Neuronal stem cell (in vitro differentiated cells): Measurements from ENCODE around the gene FMO5.

Experiments
- DNase-seq: peaks from one replicate; pipeline ENCODE4 v3.0.0-alpha.2; 2013; ENCODE audit warnings: low spot score
- H2AFZ ChIP-seq: one replicate; pipeline ENCODE4 v1.6.1; 2013; ENCODE audit warnings: mild to moderate bottlenecking, low read length, inconsistent platforms
- H2AK5ac ChIP-seq: 2 replicates; pipeline ENCODE4 v1.6.1; 2013; ENCODE audit warnings: low read depth, mild to moderate bottlenecking, inconsistent platforms, low read length, moderate library complexity, mixed read lengths
- H2BK120ac ChIP-seq: 2 replicates; pipeline ENCODE4 v1.6.1; 2013; ENCODE audit warnings: low read depth, mild to moderate bottlenecking, inconsistent platforms, low read length, moderate library complexity, mixed read lengths
- H2BK12ac ChIP-seq: one replicate; pipeline ENCODE4 v1.6.1; 2013; ENCODE audit warnings: low read length, inconsistent platforms
- H2BK15ac ChIP-seq: 2 replicates; pipeline ENCODE4 v1.6.1; 2013; ENCODE audit warnings: mild to moderate bottlenecking, low read length, inconsistent platforms, mixed read lengths
- H2BK5ac ChIP-seq: one replicate; pipeline ENCODE4 v1.6.1; 2013; ENCODE audit warnings: inconsistent platforms, mild to moderate bottlenecking, low read length, moderate library complexity
- H3K14ac ChIP-seq: one replicate; pipeline ENCODE4 v1.6.1; 2013; ENCODE audit warnings: low read length, inconsistent platforms
- H3K18ac ChIP-seq: 2 replicates; pipeline ENCODE4 v1.6.1; 2013; ENCODE audit warnings: low read length, inconsistent platforms
- H3K23ac ChIP-seq: 2 replicates; pipeline ENCODE4 v1.6.1; 2013; ENCODE audit warnings: low read depth, mild to moderate bottlenecking, mixed read lengths, low read length, inconsistent platforms; ENCODE audit not compliant: poor library complexity
- H3K27ac ChIP-seq: replicated peaks from 3 replicates; pipeline ENCODE4 v1.5.1; 2013; ENCODE audit warnings: low read length, inconsistent platforms
- H3K27me3 ChIP-seq, 3 experiments: 2 replicates each; pipeline ENCODE4 v1.6.1; 2013; ENCODE audit warnings: low read length in 3 of 3, mild to moderate bottlenecking in 2 of 3, inconsistent platforms in 1 of 3, low read depth in 1 of 3, mixed read lengths in 1 of 3, moderate library complexity in 1 of 3; ENCODE audit not compliant: control insufficient read depth in 3 of 3, insufficient read depth in 3 of 3
- H3K36me3 ChIP-seq, 2 donors: replicated peaks in 1 of 2; 2 replicates each; pipeline ENCODE4 v1.6.1; 2013; ENCODE audit warnings: low read length in 2 of 2; ENCODE audit not compliant: control insufficient read depth in 2 of 2, insufficient read depth in 2 of 2
- H3K4ac ChIP-seq: 2 replicates; pipeline ENCODE4 v1.6.1; 2013; ENCODE audit warnings: inconsistent platforms, mild to moderate bottlenecking, low read length, moderate library complexity
- H3K4me1 ChIP-seq, 2 donors: 1 replicate in 1 of 2; 2 replicates in 1 of 2; pipeline ENCODE4 v1.6.1; 2013; ENCODE audit warnings: low read length in 2 of 2, low read depth in 1 of 2; ENCODE audit not compliant: control insufficient read depth in 2 of 2, insufficient read depth in 1 of 2
- H3K4me2 ChIP-seq: one replicate; pipeline ENCODE4 v1.6.1; 2013; ENCODE audit warnings: mild to moderate bottlenecking, low read length, inconsistent platforms; ENCODE audit not compliant: insufficient read depth, poor library complexity, severe bottlenecking
- H3K4me3 ChIP-seq, 2 donors: 2 replicates each; pipeline ENCODE4 v1.5.1; 2013; ENCODE audit warnings: low read length in 2 of 2, mild to moderate bottlenecking in 2 of 2, inconsistent platforms in 1 of 2, moderate library complexity in 1 of 2
- H3K79me1 ChIP-seq: one replicate; pipeline ENCODE4 v1.6.1; 2013; ENCODE audit warnings: low read depth, mild to moderate bottlenecking, inconsistent platforms, low read length, moderate library complexity
- H3K9ac ChIP-seq: one replicate; pipeline ENCODE4 v1.6.1; 2013; ENCODE audit warnings: mild to moderate bottlenecking, low read depth, low read length, inconsistent platforms; ENCODE audit not compliant: poor library complexity
- H3K9me3 ChIP-seq, 2 donors: replicated peaks in 1 of 2; 2 replicates each; pipeline versions ENCODE3 to v1.6.1; 2013; ENCODE audit warnings: low read length in 2 of 2, mild to moderate bottlenecking in 2 of 2, inconsistent platforms in 1 of 2, low read depth in 1 of 2, mixed read lengths in 1 of 2, moderate library complexity in 1 of 2; ENCODE audit not compliant: control insufficient read depth in 2 of 2, insufficient read depth in 1 of 2
- H4K8ac ChIP-seq: one replicate; pipeline ENCODE4 v1.6.1; 2013; ENCODE audit warnings: low read depth, mild to moderate bottlenecking, inconsistent platforms, low read length, moderate library complexity
- H4K91ac ChIP-seq: one replicate; pipeline ENCODE4 v1.6.1; 2013; ENCODE audit warnings: low read length, low read depth, mild to moderate bottlenecking, inconsistent platforms; ENCODE audit not compliant: poor library complexity
- WGBS, 2 donors: extraction: QIAGEN DNeasy Blood & Tissue Kit; methylation state at CpG; one replicate each; pipeline ENCODE4 v1.1.7; 2013; ENCODE audit warnings: missing lambda C conversion rate in 2 of 2, mixed read lengths in 1 of 2; ENCODE audit not compliant: insufficient read length in 2 of 2, insufficient replicate concordance in 1 of 2; ENCODE audit errors: extremely low coverage in 2 of 2; 5-methylcytosine and 5-hydroxymethylcytosine counted together

Gene FMO5

GRCh38 chr1:147177611-147178380 is 47.3 kb downstream of the FMO5 start:
- DNase-seq, result no peak

DNA sequence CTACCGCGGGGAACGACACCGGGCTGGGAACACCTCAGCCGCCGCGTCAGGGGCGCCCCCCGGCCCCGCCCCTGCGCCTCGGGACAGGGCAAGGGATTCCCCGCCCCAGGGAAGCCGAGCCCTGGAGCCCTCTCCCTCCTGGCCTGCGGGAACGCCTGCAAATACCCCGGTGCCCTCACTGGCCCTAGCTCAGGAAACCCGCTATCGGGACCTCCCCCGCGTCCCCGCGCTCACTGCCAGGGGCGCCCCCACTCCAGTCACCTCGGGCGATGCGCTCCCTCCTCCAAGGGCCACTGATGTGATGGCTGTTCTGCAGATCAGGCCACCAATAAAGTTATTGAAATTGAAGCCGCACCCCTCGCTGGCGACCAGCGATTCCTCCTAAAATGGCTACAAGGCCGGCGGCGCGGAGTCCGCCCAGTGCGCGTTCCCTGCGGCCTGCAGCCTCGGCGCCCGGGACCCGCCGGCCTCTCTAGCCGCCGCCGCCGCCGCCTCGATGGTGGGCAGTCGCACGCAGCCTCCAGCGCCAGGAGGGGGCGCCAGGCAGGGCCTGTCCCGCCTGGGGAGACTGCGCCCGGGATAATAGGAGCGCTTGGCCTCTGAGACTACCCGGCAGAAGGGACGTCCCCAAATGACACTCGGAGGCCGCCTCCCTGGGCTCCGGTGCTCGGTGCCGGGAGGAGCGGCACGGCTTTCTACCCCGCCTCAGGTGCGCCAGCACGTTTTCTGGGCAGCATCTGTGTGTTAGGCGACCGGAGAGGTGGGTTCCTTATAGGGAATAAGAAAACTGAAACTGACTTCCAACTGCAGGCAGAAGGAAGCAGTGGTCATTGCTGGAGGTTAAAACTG is 52.7 kb downstream of the FMO5 start, which contains the start of gene PRKAB2:
Gene PRKAB2, minus strand, starts transcription at position 303 of the 849 bp plus-strand sequence. CDS start 326 bp downstream, outside the sequence.
- Histone ChIP-seq H4K8ac (no peak within 1 kb of the TSS), H3K18ac (peak within 1 kb of the TSS; percentile 98), H3K9me3 (no peaks in the 10 kb centered on the region), H2BK15ac (peak within 1 kb of the TSS; percentile 97), H3K27ac (peak within 1 kb of the TSS; percentile 91), H2AFZ (peak within 1 kb of the TSS; percentile 97), H3K36me3 (peaks cover 0 to 23% of the 10 kb centered on the region in 2 donors), H3K4me2 (peak within 1 kb of the TSS; percentile 75), H3K4ac (no peak within 1 kb of the TSS), H2BK12ac (peak within 1 kb of the TSS; percentile 52), H3K27me3 (no peaks in the 10 kb centered on the region), H3K79me1 (peaks cover 3% of the 10 kb centered on the region), H3K14ac (peak within 1 kb of the TSS; percentile 39), H2AK5ac (peak within 1 kb of the TSS; percentile 30), H2BK120ac (no peak within 1 kb of the TSS), H3K23ac (peak within 1 kb of the TSS; percentile 86), H2BK5ac (peak within 1 kb of the TSS; percentile 45), H4K91ac (no peak within 1 kb of the TSS), H3K4me1 (peaks cover 2 to 9% of the 10 kb centered on the region in 2 donors), H3K9ac (peak within 1 kb of the TSS; percentile 92), H3K4me3 (peak within 1 kb of the TSS; percentile 92 to 98)
- WGBS, 2 donors, result no CpG with 5 or more reads among the region's 72 CpGs
- peak; percentile 94 for DNase-seq

More at GRCh38 chr1:147177611-147178380, 47.3 kb downstream of the FMO5 start:
- no peak overlapping the region for H3K18ac ChIP-seq
- H3K9me3 ChIP-seq, result no peaks in the 10 kb centered on the region
- no peak overlapping the region for H3K4ac ChIP-seq
- peaks cover 0 to under 1% of the 10 kb centered on the region in 2 donors for H3K4me1 ChIP-seq
- H3K4me2 ChIP-seq, result no peak overlapping the region
- no peaks in the 10 kb centered on the region for H3K27me3 ChIP-seq
- no peak overlapping the region for H3K9ac ChIP-seq
- no peak overlapping the region for H2BK12ac ChIP-seq
- H2AK5ac ChIP-seq, result no peak overlapping the region
- no peak overlapping the region for H3K14ac ChIP-seq
- H4K91ac ChIP-seq, result no peak overlapping the region
- no peak overlapping the region for H2BK5ac ChIP-seq
- H4K8ac ChIP-seq, result no peak overlapping the region
- WGBS, 2 donors, result no CpG with 5 or more reads among the region's 36 CpGs
- H2BK15ac ChIP-seq, result no peak overlapping the region
- no peak overlapping the region for H2BK120ac ChIP-seq
- H3K23ac ChIP-seq, result no peak overlapping the region
- H3K27ac ChIP-seq, result no peak overlapping the region
- H3K36me3 ChIP-seq, result peaks cover 0 to 19% of the 10 kb centered on the region in 2 donors
- H3K4me3 ChIP-seq, result no peak overlapping the region
- H2AFZ ChIP-seq, result no peak overlapping the region
- H3K79me1 ChIP-seq, result no peaks in the 10 kb centered on the region

GRCh38 chr1:147171399-147172167 is 53.6 kb downstream of the FMO5 start:
- H3K27me3 ChIP-seq, result no peaks in the 10 kb centered on the region
- peak overlapping the region; percentile 97 for H2AFZ ChIP-seq
- no peak overlapping the region for H3K4ac ChIP-seq
- H3K9ac ChIP-seq, result peak overlapping the region; percentile 92
- no CpG with 5 or more reads among the region's 32 CpGs for WGBS, 2 donors
- no peak overlapping the region for H2BK120ac ChIP-seq
- H3K79me1 ChIP-seq, result peaks cover 3% of the 10 kb centered on the region
- peaks cover 2 to 9% of the 10 kb centered on the region in 2 donors for H3K4me1 ChIP-seq
- DNase-seq, result no peak
- no peak overlapping the region for H4K8ac ChIP-seq
- peak overlapping the region; percentile 91 for H3K27ac ChIP-seq
- peak overlapping the region; percentile 30 for H2AK5ac ChIP-seq
- H3K14ac ChIP-seq, result peak overlapping the region; percentile 39
- H4K91ac ChIP-seq, result no peak overlapping the region
- peaks cover 0 to 27% of the 10 kb centered on the region in 2 donors for H3K36me3 ChIP-seq
- H3K4me3 ChIP-seq, result peak overlapping the region; percentile 92 to 98
- peak overlapping the region; percentile 98 for H3K18ac ChIP-seq
- H2BK15ac ChIP-seq, result peak overlapping the region; percentile 97
- H3K4me2 ChIP-seq, result peak overlapping the region; percentile 71
- H2BK12ac ChIP-seq, result no peak overlapping the region
- H3K23ac ChIP-seq, result peak overlapping the region; percentile 86
- no peaks in the 10 kb centered on the region for H3K9me3 ChIP-seq
- peak overlapping the region; percentile 45 for H2BK5ac ChIP-seq
